ENCODE results near the gene MOCS1. TPM values are rescaled to one million over a fixed set of nuclear protein-coding genes. Genes with fewer than 3 reads are reported as not detected.
A peak's percentile ranks its signal among the peaks of the same experiment; 100 is the strongest.

The MOCS1 gene
- total RNA-seq, 4 donors from 2014 or later: 26.4 to 61.7 (median 38.4) TPM

DNA sequence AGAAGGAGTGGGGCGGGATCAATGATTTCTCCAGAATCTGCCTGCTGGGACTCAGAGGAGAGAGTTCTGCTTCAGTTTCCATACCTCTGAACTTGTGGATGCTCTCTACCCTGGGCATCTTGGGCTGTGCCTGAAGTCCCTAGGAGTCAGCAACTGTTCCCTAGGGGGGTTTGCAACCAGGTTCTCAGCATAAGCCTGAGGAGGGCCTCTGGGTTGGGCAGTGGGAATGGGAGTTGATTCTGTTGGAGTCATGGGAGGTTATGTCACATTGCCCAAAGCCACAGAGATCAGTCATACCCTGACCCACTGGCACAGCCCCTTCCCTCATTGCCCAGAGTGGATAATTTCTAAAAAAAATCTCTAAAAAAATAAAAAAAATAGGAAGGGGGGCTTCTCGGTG is 47.4 kb downstream of the MOCS1 start:
- intact Hi-C loops (cut with DNase I; ENCODE audit: low total_unique reads) (no loop called here), in situ Hi-C loops (cut with MboI; ENCODE audit: low sequenced_read_pairs in 4 of 4) (loop anchor here (25.0 kb wide), 1 partner anchor 525 kb away; no protein-coding TSS in a partner anchor)
- TF ChIP-seq POLR2A (IDR thresholded peaks at IDR 0.05): no peak
- TF ChIP-seq, protein P1, sequence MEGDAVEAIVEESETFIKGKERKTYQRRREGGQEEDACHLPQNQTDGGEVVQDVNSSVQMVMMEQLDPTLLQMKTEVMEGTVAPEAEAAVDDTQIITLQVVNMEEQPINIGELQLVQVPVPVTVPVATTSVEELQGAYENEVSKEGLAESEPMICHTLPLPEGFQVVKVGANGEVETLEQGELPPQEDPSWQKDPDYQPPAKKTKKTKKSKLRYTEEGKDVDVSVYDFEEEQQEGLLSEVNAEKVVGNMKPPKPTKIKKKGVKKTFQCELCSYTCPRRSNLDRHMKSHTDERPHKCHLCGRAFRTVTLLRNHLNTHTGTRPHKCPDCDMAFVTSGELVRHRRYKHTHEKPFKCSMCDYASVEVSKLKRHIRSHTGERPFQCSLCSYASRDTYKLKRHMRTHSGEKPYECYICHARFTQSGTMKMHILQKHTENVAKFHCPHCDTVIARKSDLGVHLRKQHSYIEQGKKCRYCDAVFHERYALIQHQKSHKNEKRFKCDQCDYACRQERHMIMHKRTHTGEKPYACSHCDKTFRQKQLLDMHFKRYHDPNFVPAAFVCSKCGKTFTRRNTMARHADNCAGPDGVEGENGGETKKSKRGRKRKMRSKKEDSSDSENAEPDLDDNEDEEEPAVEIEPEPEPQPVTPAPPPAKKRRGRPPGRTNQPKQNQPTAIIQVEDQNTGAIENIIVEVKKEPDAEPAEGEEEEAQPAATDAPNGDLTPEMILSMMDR (IDR thresholded peaks at IDR 0.05 in 4 of 5, conservative IDR thresholded peaks at IDR 0.05 in 1 of 5): no peak
- Histone ChIP-seq H3K27me3 (no peaks in the 10 kb centered on the region), H3K36me3 (peaks cover 0 to 4% of the 10 kb centered on the region in 2 donors), H3K4me1 (peaks cover 16 to 24% of the 10 kb centered on the region in 2 donors), H3K4me3 (no peak overlapping the region), H3K9me3 (no peaks in the 10 kb centered on the region), H3K27ac (peak overlapping the region; percentile 38 to 66 (median 51))
- ATAC-seq: no peak
- no peak for DNase-seq

DNA sequence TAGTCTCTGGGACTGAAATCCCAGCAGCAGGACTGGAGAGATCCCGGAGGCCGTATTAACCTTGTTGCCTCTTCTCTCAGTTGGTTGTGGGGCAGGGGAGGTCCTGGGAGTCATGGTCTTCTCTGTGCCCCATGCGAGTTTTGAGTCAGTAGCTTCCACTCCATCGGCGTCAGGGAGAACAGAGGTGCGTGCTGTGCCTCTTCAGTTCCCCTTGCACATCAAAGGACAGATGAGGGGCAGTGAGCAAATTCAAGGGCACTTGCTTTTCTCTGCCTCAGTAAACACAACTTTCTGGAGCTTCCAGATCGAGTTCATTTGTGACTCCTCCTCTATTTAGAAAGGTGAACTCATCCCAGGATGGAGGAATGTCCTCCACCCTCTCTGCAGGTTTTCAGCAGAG is 48.6 kb downstream of the MOCS1 start:
- Histone ChIP-seq H3K36me3 (no peaks in the 10 kb centered on the region), H3K27me3 (no peaks in the 10 kb centered on the region), H3K9me3 (no peaks in the 10 kb centered on the region), H3K4me1 (peaks cover 17 to 30% of the 10 kb centered on the region in 2 donors), H3K27ac (peak overlapping the region in 2 of 4 donors; percentile 52 to 66), H3K4me3 (no peak overlapping the region)
- ATAC-seq (no peak), DNase-seq (no peak)
- TF ChIP-seq, protein P1 (IDR thresholded peaks at IDR 0.05 in 4 of 5, conservative IDR thresholded peaks at IDR 0.05 in 1 of 5): no peak
- no peak for TF ChIP-seq POLR2A (IDR thresholded peaks at IDR 0.05)
- in situ Hi-C loops (cut with MboI; ENCODE audit: low sequenced_read_pairs in 4 of 4): loop anchor here (25.0 kb wide), 1 partner anchor 523 kb away; no protein-coding TSS in a partner anchor
- intact Hi-C loops (cut with DNase I; ENCODE audit: low total_unique reads): no loop called here

- intact Hi-C loops (cut with DNase I; ENCODE audit: low total_unique reads): no loop called here
- Histone ChIP-seq H3K36me3 (no peaks in the 10 kb centered on the region), H3K4me1 (peaks cover 17 to 38% of the 10 kb centered on the region in 2 donors)
These were observed 49.6 kb downstream of the MOCS1 start for GRCh38 chr6:39884696-39885095.

GRCh38 chr6:39882531-39882899 is 51.7 kb downstream of the MOCS1 start:
- no peak for ATAC-seq
- intact Hi-C loops (cut with DNase I; ENCODE audit: low total_unique reads) (no loop called here), in situ Hi-C loops (cut with MboI; ENCODE audit: low sequenced_read_pairs in 4 of 4) (loop anchor here (25.0 kb wide), 1 partner anchor 520 kb away; no protein-coding TSS in a partner anchor)
- no peak for DNase-seq
- TF ChIP-seq, protein P1 (IDR thresholded peaks at IDR 0.05 in 4 of 5, conservative IDR thresholded peaks at IDR 0.05 in 1 of 5): no peak
- no peak for TF ChIP-seq POLR2A (IDR thresholded peaks at IDR 0.05)
- Histone ChIP-seq H3K27me3 (no peaks in the 10 kb centered on the region), H3K36me3 (peaks cover 0 to 13% of the 10 kb centered on the region in 2 donors), H3K9me3 (no peaks in the 10 kb centered on the region), H3K4me1 (peaks cover 6 to 27% of the 10 kb centered on the region in 2 donors), H3K27ac (peak overlapping the region in 2 of 4 donors; percentile 0 to 45), H3K4me3 (no peak overlapping the region)

More at GRCh38 chr6:39884696-39885095, 49.6 kb downstream of the MOCS1 start:
- in situ Hi-C loops (cut with MboI; ENCODE audit: low sequenced_read_pairs in 4 of 4): loop anchor here (25.0 kb wide), 1 partner anchor 522 kb away; no protein-coding TSS in a partner anchor
- Histone ChIP-seq H3K9me3 (no peaks in the 10 kb centered on the region), H3K4me3 (no peak overlapping the region), H3K27ac (peak overlapping the region; percentile 7 to 35 (median 20)), H3K27me3 (no peaks in the 10 kb centered on the region)
- DNase-seq (no peak), ATAC-seq (no peak)
- TF ChIP-seq, protein P1 (IDR thresholded peaks at IDR 0.05 in 4 of 5, conservative IDR thresholded peaks at IDR 0.05 in 1 of 5): no peak
- no peak for TF ChIP-seq POLR2A (IDR thresholded peaks at IDR 0.05)
